PC-9 (cell line): Measurements from ENCODE around the gene PAFAH2. TPM values are rescaled to one million over a fixed set of nuclear protein-coding genes. Genes with fewer than 3 reads are reported as not detected.
"Not testable (repeated sequence)": the region's sequence is repeated elsewhere in the genome, so short reads cannot be mapped to it uniquely, and the experiment has no call there.

Source experiments
- BruUV-seq: library from RNA; stranded (reverse); fragments of 400-500 nt; replicated peaks from 2 replicates; lab custom pipeline; 2021; lab: Mats Ljungman, UMichigan
- CTCF ChIA-PET: fragments of 300-600 bp; sonication (Branson Sonifier 250); formaldehyde crosslinking; loops from one replicate; lab custom pipeline; 2022; ENCODE audit warnings: antibody characterized with exemption; lab: Charles Lee
- POLR2A ChIA-PET: fragments of 300-600 bp; sonication (Branson Sonifier 250); formaldehyde crosslinking; loops from one replicate; lab custom pipeline; 2022; ENCODE audit warnings: antibody characterized with exemption; ENCODE audit not compliant: unreplicated experiment; lab: Charles Lee
- DNase-seq, 2 experiments: peaks; one replicate each; pipeline versions ENCODE4 v3.0.0 to v3.0.0-alpha.2; 2015 to 2022; ENCODE audit warnings: mixed read lengths in 1 of 2
- H2AFZ ChIP-seq: fragments of 200-600 bp; sonication (generic); 2 replicates; pipeline ENCODE4 v1.8.1; 2017; ENCODE audit warnings: antibody characterized with exemption
- H3F3A ChIP-seq: fragments of 200-600 bp; sonication (generic); 2 replicates; pipeline ENCODE4 v1.8.1; 2017; ENCODE audit warnings: antibody characterized with exemption, mild to moderate bottlenecking, low read depth; ENCODE audit not compliant: insufficient read depth
- H3K27ac ChIP-seq: fragments of 200-600 bp; sonication (generic); 2 replicates; pipeline ENCODE4 v1.6.1; 2016; ENCODE audit warnings: mixed run types
- H3K27me3 ChIP-seq: fragments of 200-600 bp; sonication (generic); 2 replicates; pipeline ENCODE4 v1.6.1; 2016; ENCODE audit warnings: low read depth, mixed run types; ENCODE audit not compliant: insufficient read depth
- H3K36me3 ChIP-seq: fragments of 200-600 bp; sonication (generic); 2 replicates; pipeline ENCODE4 v1.6.1; 2016; ENCODE audit warnings: low read depth, mixed run types
- H3K4me1 ChIP-seq: fragments of 200-600 bp; sonication (generic); replicated peaks from 2 replicates; pipeline ENCODE4 v1.6.1; 2016; ENCODE audit warnings: mixed run types; ENCODE audit not compliant: insufficient read depth
- H3K4me2 ChIP-seq: fragments of 200-600 bp; sonication (generic); 2 replicates; pipeline ENCODE4 v1.6.1; 2017; ENCODE audit warnings: mixed run types
- H3K4me3 ChIP-seq: fragments of 200-600 bp; sonication (generic); 2 replicates; pipeline ENCODE4 v1.6.1; 2016; ENCODE audit warnings: mixed run types
- H3K79me2 ChIP-seq: fragments of 200-600 bp; sonication (generic); 2 replicates; pipeline ENCODE4 v1.6.1; 2017; ENCODE audit warnings: low read depth, mixed run types
- H3K9me2 ChIP-seq: fragments of 200-600 bp; sonication (generic); 2 replicates; pipeline ENCODE4 v1.8.1; 2017; ENCODE audit warnings: mild to moderate bottlenecking; ENCODE audit not compliant: insufficient read depth
- H3K9me3 ChIP-seq: fragments of 200-600 bp; sonication (generic); 2 replicates; pipeline ENCODE4 v1.8.1; 2016; ENCODE audit warnings: low read depth; ENCODE audit not compliant: insufficient read depth
- H4K20me1 ChIP-seq: fragments of 200-600 bp; sonication (generic); 2 replicates; pipeline ENCODE4 v1.8.1; 2017; ENCODE audit not compliant: insufficient read depth
- CTCF ChIP-seq: fragments of 200-600 bp; sonication (generic); conservative IDR thresholded peaks from 2 replicates; pipeline ENCODE4 v1.6.1; 2017; ENCODE audit warnings: mixed run types, antibody characterized with exemption, mild to moderate bottlenecking, moderate library complexity
- EZH2 ChIP-seq: fragments of 200-600 bp; sonication (generic); IDR thresholded peaks from 2 replicates; pipeline ENCODE4 v1.8.0; 2017; ENCODE audit warnings: antibody characterized with exemption, low read depth
- intact Hi-C: fragments of 100-400 bp; cut with micrococcal nuclease; formaldehyde crosslinking; loops from one replicate; pipeline ENCODE4 v1.10.0; 2022; ENCODE audit not compliant: unreplicated experiment
- total RNA-seq: library from RNA; stranded (reverse); gene quantifications from 2 replicates; pipeline ENCODE4 v1.2.3, GENCODE V29; 2021

PAFAH2 gene
- total RNA-seq, 1 experiment from 2014 or later: 13.9 TPM

- POLR2A ChIA-PET: no interaction called here
- intact Hi-C loops: no loop called here
- TF ChIP-seq CTCF (no peak), EZH2 (no peak)
- DNase-seq: no peak
- Histone ChIP-seq H2AFZ (no peak overlapping the region), H3K36me3 (no peaks in the 10 kb centered on the region), H3K4me2 (no peak overlapping the region), H3K9me3 (no peaks in the 10 kb centered on the region), H3K79me2 (no peaks in the 10 kb centered on the region), H3K27ac (no peak overlapping the region), H3K4me3 (no peak overlapping the region), H3K9me2 (no peaks in the 10 kb centered on the region), H3F3A (no peaks in the 10 kb centered on the region), H4K20me1 (no peaks in the 10 kb centered on the region), H3K27me3 (no peaks in the 10 kb centered on the region), H3K4me1 (no peaks in the 10 kb centered on the region)
- CTCF ChIA-PET: interaction anchor here (0.7 kb wide), 1 partner anchor 484 kb away, joined by 3 read pairs; no protein-coding TSS in a partner anchor
- BruUV-seq: no TSS peak
Observed at GRCh38 chr1:25933479-25934365, 64.1 kb downstream of the PAFAH2 start.

DNA sequence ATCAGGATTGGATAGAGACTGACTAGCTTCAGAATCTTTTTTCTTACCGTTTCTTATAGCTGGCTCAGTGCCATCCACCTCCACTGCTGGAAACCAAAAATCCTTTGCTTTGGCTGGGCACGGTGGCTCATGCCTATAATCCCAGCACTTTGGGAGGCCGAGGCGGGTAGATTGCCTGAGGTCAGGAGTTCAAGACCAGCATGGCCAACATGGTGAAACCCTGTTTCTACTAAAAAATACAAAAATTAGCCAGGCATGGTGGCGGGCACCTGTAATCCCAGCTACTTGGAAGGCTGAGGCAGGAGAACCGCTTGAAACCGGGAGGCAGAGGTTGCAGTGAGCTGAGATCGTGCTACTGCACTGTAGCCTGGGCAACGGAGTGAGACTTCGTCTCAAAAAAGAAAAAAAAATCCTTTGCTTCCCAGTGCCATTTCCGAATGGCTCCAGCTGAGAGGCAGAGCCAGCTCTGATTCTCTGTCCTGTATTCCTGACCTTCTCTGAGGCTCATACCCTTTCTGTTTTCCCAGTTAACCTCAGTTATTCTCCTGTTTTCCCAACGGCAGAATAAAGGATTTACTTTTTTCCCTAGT, 65.0 kb downstream of the PAFAH2 start:
- CTCF ChIA-PET, DNase-seq, H3K4me3 ChIP-seq: not testable (repeated sequence)

DNA sequence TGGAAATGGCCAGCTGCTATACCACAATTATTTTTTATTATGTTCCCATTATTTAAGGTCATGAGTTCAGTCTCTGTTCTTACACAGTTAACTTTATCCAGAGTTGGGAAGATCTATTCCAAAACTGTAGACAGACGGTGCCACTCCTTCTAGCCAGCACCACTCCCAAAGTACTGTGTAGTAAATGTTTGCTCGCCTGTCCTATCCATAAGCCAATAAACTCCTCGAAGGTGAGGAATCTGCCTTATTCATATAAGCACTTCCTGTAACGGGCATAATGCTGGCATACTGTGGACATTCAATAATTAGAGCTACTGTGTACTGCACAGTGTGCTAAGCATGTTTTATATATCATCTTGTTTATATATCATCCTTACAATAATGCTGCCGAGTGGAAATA, 65.5 kb downstream of the PAFAH2 start:
- H3K27ac ChIP-seq: no peak overlapping the region
- H3K9me3 ChIP-seq: no peaks in the 10 kb centered on the region
- H3K36me3 ChIP-seq: no peaks in the 10 kb centered on the region
- no TSS peak for BruUV-seq
- intact Hi-C loops: no loop called here
- no peak for TF ChIP-seq CTCF
- TF ChIP-seq EZH2: no peak
- no peaks in the 10 kb centered on the region for H3F3A ChIP-seq
- H2AFZ ChIP-seq: no peak overlapping the region
- H3K9me2 ChIP-seq: no peaks in the 10 kb centered on the region
- no peak for DNase-seq
- no peaks in the 10 kb centered on the region for H3K27me3 ChIP-seq
- H3K4me1 ChIP-seq: no peaks in the 10 kb centered on the region
- ChIA-PET POLR2A (no interaction called here), CTCF (no interaction called here)
- no peaks in the 10 kb centered on the region for H3K79me2 ChIP-seq
- no peak overlapping the region for H3K4me3 ChIP-seq
- H3K4me2 ChIP-seq: no peak overlapping the region
- H4K20me1 ChIP-seq: no peaks in the 10 kb centered on the region

More for the DNA sequence above, 65.0 kb downstream of the PAFAH2 start:
- POLR2A ChIA-PET, H3K4me2 ChIP-seq, H4K20me1 ChIP-seq, H3K27ac ChIP-seq, H3F3A ChIP-seq, intact Hi-C loops, H3K9me3 ChIP-seq, H3K79me2 ChIP-seq, H3K27me3 ChIP-seq, H3K4me1 ChIP-seq, BruUV-seq, H2AFZ ChIP-seq, H3K9me2 ChIP-seq, H3K36me3 ChIP-seq: not testable (repeated sequence)
